Prostate gland (tissue), 2 donors: ENCODE data around the gene CARMIL1. TPM values are rescaled to one million over a fixed set of nuclear protein-coding genes. Genes with fewer than 3 reads are reported as not detected.

Experiments used
- DNase-seq: peaks from one replicate; pipeline ENCODE4 v3.0.0-alpha.2; 2019; ENCODE audit warnings: low spot score
- H3K27ac ChIP-seq, 2 donors: fragments of 200-600 bp; sonication (generic); 2 replicates each; pipeline ENCODE4 v1.5.1; 2017 to 2019
- H3K27me3 ChIP-seq: fragments of 200-600 bp; sonication (generic); replicated peaks from 2 replicates; pipeline ENCODE4 v1.5.1; 2019; ENCODE audit not compliant: insufficient read depth
- H3K36me3 ChIP-seq, 2 donors: fragments of 200-600 bp; sonication (generic); 1 replicate in 1 of 2; 2 replicates in 1 of 2; pipeline versions ENCODE4 v1.5.1 to v1.8.1; 2017 to 2019
- H3K4me1 ChIP-seq: fragments of 200-600 bp; sonication (generic); replicated peaks from 2 replicates; pipeline ENCODE4 v1.5.1; 2019
- H3K4me3 ChIP-seq, 2 donors: fragments of 200-600 bp; sonication (generic); 2 replicates each; pipeline ENCODE4 v1.5.1; 2017 to 2019
- H3K9me3 ChIP-seq: fragments of 200-600 bp; sonication (generic); 2 replicates; pipeline ENCODE4 v1.5.1; 2017
- POLR2A ChIP-seq: fragments of 450-650 bp; IDR thresholded peaks from one replicate; pipeline ENCODE4 v1.6.1; 2016; ENCODE audit warnings: antibody characterized with exemption, mild to moderate bottlenecking
- POLR2AphosphoS5 ChIP-seq: sonication (generic); formaldehyde crosslinking; IDR thresholded peaks from one replicate; pipeline ENCODE4 v1.6.1; 2017; ENCODE audit warnings: antibody characterized with exemption
- WGBS: methylation state at CpG from one replicate; pipeline ENCODE4 v1.1.5; 2018; 5-methylcytosine and 5-hydroxymethylcytosine counted together
- intact Hi-C: fragments of 100-400 bp; cut with DNase I; formaldehyde crosslinking; loops from one replicate; pipeline ENCODE4 v1.14.2; 2022
- total RNA-seq, 2 donors: library from RNA; depleted of rRNA; stranded (reverse); fragments of >200 nt; gene quantifications; one replicate each; pipeline ENCODE4 v1.1.0, GENCODE V29; 2016
- TF ChIP-seq, protein P1 (sequence below), 4 experiments: fragments of 200-600 bp in 2 of 4; fragments of 450-650 bp in 2 of 4; sonication (generic) in 2 of 4; IDR thresholded peaks; 1 replicate in 3 of 4; 2 replicates in 1 of 4; pipeline ENCODE4 v1.5.1; 2016 to 2019; ENCODE audit warnings: antibody characterized with exemption in 4 of 4, mild to moderate bottlenecking in 2 of 4, moderate library complexity in 2 of 4

The CARMIL1 gene
- total RNA-seq, 2 donors from 2014 or later: 12.9 to 71.7 TPM

GRCh38 chr6:25627001-25627400 is 347.8 kb downstream of the CARMIL1 start:
- no peak for DNase-seq
- Histone ChIP-seq H3K9me3 (no peaks in the 10 kb centered on the region), H3K36me3 (no peaks in the 10 kb centered on the region), H3K4me3 (no peak overlapping the region), H3K27me3 (no peaks in the 10 kb centered on the region), H3K4me1 (no peaks in the 10 kb centered on the region), H3K27ac (no peak overlapping the region)
- TF ChIP-seq POLR2A (no peak), POLR2AphosphoS5 (no peak)
- TF ChIP-seq, protein P1, sequence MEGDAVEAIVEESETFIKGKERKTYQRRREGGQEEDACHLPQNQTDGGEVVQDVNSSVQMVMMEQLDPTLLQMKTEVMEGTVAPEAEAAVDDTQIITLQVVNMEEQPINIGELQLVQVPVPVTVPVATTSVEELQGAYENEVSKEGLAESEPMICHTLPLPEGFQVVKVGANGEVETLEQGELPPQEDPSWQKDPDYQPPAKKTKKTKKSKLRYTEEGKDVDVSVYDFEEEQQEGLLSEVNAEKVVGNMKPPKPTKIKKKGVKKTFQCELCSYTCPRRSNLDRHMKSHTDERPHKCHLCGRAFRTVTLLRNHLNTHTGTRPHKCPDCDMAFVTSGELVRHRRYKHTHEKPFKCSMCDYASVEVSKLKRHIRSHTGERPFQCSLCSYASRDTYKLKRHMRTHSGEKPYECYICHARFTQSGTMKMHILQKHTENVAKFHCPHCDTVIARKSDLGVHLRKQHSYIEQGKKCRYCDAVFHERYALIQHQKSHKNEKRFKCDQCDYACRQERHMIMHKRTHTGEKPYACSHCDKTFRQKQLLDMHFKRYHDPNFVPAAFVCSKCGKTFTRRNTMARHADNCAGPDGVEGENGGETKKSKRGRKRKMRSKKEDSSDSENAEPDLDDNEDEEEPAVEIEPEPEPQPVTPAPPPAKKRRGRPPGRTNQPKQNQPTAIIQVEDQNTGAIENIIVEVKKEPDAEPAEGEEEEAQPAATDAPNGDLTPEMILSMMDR (IDR thresholded peaks at IDR 0.05): no peak
- 73% methylated on average over 3 of the region's 3 CpGs for WGBS
- intact Hi-C loops: no loop called here

DNA sequence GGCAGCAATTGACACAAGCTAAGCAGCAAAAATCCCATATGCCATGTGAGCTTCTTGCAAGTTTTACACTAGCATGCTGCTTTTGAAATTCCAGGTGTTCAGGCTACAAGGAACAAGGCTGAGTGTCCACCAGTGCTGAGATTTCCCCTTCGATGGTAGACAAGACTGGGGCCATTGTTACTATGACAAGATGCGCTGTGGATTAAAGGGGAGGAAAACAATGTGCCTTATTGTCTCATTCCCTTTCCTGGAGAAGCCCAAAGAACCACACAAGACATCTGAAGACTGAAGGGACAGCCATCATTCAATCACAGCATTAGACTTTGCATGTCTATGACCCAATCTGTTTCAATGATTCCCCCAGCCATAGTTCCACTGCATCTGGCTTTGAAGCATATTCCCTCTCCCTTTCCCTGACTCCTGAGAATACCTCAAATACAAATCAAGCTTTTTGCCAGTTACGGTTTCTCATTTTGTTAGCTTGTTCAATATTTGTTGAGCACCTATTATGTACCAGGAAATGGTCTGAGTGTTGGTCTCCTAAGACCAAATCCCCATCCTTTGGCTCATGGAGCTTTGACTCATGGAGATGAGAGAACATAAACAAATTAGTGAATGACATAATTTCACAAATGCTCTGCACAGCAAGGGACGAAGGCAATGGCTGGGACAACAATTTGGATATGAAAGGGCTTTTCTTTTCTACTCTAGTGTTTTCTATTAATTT is 349.5 kb downstream of the CARMIL1 start:
- 78% methylated on average over 4 of the region's 4 CpGs for WGBS
- Histone ChIP-seq H3K36me3 (no peaks in the 10 kb centered on the region), H3K4me3 (no peak overlapping the region), H3K9me3 (no peaks in the 10 kb centered on the region), H3K27me3 (no peaks in the 10 kb centered on the region), H3K27ac (no peak overlapping the region), H3K4me1 (no peaks in the 10 kb centered on the region)
- intact Hi-C loops: no loop called here
- DNase-seq: no peak
- TF ChIP-seq POLR2A (no peak), POLR2AphosphoS5 (no peak)
- TF ChIP-seq, protein P1 (IDR thresholded peaks at IDR 0.05): no peak

DNA sequence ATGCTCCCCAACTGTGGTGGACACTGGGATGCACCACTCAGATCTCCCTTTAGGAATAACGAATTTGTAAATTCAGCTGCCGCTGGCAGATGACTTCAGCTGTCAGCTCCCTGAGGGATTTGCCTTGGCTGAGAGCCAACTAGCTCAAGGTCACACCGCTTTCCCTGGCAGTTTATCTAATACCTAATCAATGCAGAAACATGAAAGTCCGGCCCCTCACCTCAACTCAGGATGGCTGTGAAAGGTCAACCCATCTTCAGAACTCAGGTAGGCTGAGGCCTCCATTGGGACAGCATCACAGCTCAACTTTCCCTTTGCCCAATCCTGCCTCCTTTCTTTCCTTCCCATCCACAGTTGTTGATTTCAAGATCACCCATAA is 350.0 kb downstream of the CARMIL1 start:
- Histone ChIP-seq H3K4me1 (no peaks in the 10 kb centered on the region), H3K36me3 (no peaks in the 10 kb centered on the region), H3K9me3 (no peaks in the 10 kb centered on the region), H3K27me3 (no peaks in the 10 kb centered on the region), H3K27ac (no peak overlapping the region), H3K4me3 (no peak overlapping the region)
- DNase-seq: no peak
- TF ChIP-seq, protein P1 (IDR thresholded peaks at IDR 0.05): no peak
- no peak for TF ChIP-seq POLR2A
- no peak for TF ChIP-seq POLR2AphosphoS5
- 67% methylated on average over 4 of the region's 4 CpGs for WGBS
- intact Hi-C loops: no loop called here

DNA sequence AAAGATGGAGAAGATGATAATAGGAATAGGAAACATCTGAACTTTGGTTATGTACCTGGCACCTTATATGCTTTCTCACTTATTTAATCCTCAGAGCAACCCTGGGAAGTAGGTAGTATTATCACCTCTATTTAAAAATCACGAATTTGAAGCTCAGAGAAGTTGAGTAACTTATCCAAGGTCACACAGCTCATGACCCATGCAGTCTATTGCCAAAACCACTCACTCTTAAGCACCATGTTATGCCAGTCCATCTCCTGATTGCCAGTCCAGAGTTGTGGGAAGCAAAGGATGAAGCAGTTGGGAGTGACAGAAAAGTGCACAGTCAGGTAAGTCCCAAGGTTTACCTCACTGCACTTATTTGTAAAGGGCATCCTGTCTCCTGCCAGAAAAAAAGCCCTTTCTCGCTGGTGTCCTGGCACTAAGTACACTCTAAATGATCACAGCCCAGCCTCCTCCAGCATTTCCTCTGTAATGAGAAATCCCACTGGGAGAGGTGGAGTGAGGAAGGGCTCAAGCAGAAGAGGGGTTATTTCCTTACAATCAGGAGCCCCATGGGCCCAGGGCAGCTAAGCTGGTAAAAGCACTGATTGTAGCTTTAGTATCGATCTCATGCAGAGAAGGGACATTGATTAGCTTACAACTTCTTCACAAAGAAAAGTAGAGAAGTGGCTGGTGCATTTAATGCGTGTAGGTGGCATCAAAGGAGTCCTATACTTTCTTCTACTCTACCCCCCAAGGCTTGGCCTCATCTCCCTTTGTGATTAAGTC is 351.5 kb downstream of the CARMIL1 start:
- WGBS: 68% methylated on average over 4 of the region's 4 CpGs
- DNase-seq: no peak
- no peaks in the 10 kb centered on the region for H3K27me3 ChIP-seq
- intact Hi-C loops: no loop called here
- no peaks in the 10 kb centered on the region for H3K36me3 ChIP-seq
- TF ChIP-seq POLR2A: no peak
- TF ChIP-seq POLR2AphosphoS5: no peak
- TF ChIP-seq, protein P1 (IDR thresholded peaks at IDR 0.05): no peak
- H3K4me3 ChIP-seq: no peak overlapping the region
- no peak overlapping the region for H3K27ac ChIP-seq
- H3K9me3 ChIP-seq: no peaks in the 10 kb centered on the region
- H3K4me1 ChIP-seq: no peaks in the 10 kb centered on the region
